GF-D8 (cell line): ENCODE results near the gene HDAC4.

Source experiments
- DNase-seq: peaks from one replicate; lab custom pipeline; 2025; lab: John Stamatoyannopoulos, UW

HDAC4 gene

DNA sequence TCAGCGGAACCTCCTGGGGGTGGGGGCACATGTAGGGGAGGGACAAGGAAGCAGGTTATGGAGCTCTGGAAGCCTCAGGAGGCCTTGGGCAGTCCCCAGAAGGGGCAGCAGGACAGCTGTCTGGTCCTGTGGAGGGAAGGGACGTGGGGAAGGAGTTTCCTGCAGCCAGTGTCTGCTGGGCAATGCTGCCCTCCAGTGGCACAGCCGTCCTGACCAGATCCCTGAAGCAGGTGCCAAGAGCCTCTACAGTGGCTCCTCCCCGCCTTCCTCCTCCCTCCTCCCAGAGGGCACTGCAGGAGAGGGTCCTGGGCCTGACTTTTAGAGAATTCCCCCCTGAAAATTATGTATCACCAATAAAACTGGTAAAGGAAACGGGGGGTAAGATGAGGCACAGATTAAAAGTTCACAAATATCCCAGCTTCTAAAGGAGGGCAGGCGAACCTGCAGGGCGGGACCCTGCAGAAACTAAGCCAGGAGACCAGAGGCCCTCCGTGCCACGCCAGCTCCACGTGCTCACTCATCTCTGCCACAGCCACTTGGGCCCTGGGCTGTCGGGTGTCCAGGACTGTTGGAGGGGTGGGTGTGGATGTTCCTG is 294.4 kb downstream of the HDAC4 start:
- no peak for DNase-seq

GRCh38 chr2:239105234-239105633 is 295.6 kb downstream of the HDAC4 start:
- DNase-seq: no peak

GRCh38 chr2:239104800-239105199 is 296.0 kb downstream of the HDAC4 start:
- DNase-seq: no peak

- no peak for DNase-seq
Observed at GRCh38 chr2:239103125-239104098, 297.4 kb downstream of the HDAC4 start.

DNA sequence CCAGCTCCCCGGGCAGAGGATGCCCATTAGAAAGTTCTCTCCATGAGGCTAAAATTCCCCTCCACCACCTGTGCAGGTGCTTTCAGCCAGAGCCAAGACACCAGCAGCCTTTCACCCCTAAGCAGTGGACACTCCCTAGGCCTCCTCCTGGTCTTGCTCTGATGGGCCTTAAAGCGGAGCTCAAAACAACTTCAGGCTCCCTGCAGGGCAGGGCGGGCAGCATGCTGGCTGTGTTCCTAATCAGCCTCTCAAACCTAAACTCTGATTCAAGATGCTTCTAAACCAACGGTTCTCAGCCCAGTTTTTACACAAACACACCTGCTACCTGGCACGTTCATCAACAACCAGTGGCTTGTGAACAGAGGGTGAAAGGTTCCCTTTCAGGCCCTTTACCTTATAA is 298.6 kb downstream of the HDAC4 start:
- DNase-seq: no peak

- no peak for DNase-seq
Observed at GRCh38 chr2:239101807-239102206, 299.0 kb downstream of the HDAC4 start.

DNA sequence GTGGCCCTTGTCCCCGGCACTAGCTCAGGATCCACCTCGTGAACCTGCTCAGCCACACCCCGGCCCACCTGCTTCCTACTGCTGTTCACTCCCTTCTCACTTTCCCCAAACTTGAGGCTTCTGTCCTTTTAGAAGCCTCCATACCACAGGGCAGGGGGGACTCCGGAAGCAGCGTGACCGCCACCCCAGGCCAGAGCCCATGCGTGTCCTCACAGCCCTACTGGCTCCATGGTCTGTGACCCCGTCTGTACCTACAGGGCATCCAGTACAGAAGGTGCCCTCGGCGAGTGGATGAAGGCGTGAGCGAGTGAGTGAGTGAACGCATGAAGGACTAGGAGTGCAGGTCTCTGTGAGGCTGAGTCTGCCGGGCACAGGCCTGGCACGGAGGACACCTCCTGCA is 299.7 kb downstream of the HDAC4 start:
- DNase-seq: no peak

GRCh38 chr2:239099474-239099873 is 301.3 kb downstream of the HDAC4 start:
- DNase-seq: no peak

DNA sequence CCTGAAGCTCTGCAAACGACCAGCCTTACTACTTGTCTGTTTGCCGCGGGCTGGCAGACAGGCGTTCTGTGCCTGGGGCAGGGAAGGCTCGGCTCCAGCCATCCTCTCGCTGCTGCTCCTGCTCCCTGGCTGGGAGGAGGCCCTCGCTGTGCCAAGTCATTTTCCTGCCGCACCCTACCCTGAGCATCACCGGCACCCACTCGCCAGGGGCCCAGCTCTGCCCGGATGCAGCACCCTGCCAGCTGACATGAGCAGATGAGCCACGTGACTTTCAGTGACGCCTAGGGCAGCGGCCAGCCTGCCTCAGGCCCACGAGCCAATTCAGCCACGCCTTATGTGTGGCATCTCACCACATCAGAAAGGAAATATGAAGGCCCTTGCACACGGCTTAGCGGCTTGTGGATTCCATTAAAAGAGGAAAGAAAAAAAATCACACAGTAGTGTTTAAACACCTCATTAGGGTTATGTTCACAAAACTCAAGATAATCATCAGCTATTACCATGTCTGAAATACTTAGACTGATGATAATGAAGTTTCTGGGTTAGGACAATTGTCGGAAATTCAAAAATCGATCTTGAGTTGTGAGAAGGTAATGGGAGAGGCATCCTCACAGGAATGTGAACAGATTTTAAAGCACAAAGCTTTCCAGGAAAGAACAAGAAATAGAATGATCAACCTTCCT is 302.4 kb downstream of the HDAC4 start:
- DNase-seq: no peak

GRCh38 chr2:239097428-239097696 is 303.5 kb downstream of the HDAC4 start:
- no peak for DNase-seq

- no peak for DNase-seq
Observed at GRCh38 chr2:239096676-239097427, 304.0 kb downstream of the HDAC4 start.

DNA sequence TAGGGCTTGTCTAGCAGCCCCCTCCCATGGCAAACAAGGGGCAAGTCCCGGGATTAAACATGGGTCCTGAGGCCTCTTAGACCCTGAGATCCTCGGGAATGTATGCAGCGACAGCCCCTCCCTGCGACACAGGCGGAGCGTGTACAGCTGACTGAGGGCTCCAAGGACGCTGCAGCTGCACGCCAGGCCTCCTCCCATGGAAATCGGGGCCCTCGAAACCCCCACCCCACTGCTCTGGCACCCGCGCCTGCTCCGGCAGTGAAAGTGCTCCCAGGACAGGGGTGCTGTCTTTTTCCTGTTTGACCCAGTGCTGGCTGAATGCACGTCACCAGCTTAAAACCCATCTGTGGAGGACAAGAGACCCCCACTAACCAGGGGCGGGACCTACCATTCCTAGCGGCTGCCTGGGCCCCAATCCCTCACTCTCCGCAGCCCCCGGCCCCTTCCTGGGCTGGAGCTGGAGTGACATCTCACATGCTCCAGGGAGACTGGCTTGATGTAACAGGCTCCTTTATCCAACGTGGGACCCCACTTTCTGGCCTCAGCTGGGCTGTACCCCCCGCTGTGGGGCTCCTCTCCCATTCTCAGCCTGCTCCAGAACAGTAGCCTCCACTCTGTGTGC is 305.2 kb downstream of the HDAC4 start:
- DNase-seq: no peak

- no peak for DNase-seq
Observed at GRCh38 chr2:239094867-239095266, 306.0 kb downstream of the HDAC4 start.

DNA sequence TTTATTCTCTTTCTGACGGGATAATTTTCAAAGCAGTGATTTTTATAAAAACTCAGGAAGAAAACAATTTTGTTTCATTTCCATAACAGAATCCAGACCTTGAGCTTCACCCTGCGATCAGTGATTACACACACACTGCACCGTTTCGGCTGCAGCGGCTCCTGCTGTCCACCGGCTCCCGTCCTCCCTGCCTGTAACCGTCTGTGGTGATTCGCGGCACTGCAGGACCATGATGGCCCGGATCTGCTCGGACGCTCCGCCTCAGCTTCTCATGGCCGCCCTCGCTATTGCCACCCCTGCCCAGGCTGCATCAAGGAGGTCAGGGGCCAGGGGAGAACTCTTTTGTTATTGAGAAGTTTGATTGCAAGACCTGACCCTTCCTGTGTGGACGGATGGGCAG is 306.9 kb downstream of the HDAC4 start:
- DNase-seq: no peak

- DNase-seq: no peak
Observed at GRCh38 chr2:239093542-239093941, 307.3 kb downstream of the HDAC4 start.

- DNase-seq: no peak
Observed at GRCh38 chr2:239092571-239093294, 308.1 kb downstream of the HDAC4 start.

GRCh38 chr2:239089884-239090283 is 310.9 kb downstream of the HDAC4 start:
- DNase-seq: no peak

DNA sequence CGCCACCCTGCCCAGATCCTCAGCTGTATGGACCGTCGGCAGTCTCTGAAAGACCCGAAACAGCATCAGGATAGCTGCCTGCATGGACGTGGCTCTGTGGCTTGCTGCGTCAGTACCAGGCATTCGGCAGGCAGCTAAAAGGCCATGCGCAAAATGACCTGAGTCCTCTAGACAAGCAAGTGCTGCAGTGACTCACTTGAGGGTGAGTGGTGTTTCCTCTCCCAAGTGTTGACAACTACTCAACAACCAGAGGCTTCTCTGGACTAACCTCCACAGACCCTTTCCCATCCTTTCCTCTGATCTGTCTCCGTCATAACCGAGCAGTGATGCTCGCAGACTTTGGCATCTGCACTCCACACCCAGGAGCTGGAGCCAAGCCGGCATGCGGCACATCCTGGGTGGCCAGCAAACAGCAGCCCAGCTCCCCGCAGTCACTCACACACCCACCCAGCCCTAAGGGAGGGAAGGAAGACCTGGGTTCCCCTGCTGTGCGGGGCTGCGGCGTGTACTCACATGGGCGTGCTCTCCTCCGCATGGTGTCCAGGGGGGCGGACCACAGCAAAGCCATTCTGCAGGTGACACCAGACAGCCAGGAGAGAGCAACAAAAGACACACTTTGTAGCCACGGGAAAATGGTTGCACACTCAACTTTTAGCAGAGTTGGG is 313.6 kb downstream of the HDAC4 start:
- no peak for DNase-seq

GRCh38 chr2:239086325-239087020 is 314.3 kb downstream of the HDAC4 start:
- no peak for DNase-seq
